Measurements from ENCODE around the gene HEXB. TPM values are rescaled to one million over a fixed set of nuclear protein-coding genes. Genes with fewer than 3 reads are reported as not detected.

HEXB gene
- total and polyA plus RNA-seq, 2 of the 13 experiments (the other 11 are each of a cell fraction or from before 2014, with no cell fraction given): 100 to 104 TPM

DNA sequence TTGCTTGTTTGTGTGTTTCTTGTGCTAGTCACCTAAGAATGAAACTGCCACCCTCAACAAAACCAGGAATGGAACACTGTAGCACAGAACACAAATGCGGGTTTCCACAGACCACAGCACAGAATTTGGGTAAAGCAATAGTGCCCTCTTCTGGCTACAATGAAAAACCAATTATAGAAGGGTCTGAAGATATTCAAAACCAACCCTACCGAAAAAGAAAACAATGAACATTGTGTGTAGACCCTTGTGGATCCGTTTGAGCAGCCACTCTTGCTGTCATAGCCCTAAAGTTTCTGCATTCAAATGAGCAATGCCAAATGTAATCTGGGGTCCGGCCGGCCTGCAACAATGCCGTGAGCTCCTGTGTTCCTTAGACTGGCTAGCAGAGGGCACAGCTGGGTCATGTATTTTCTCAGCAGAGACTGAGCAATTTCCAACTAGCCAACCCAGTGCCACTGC lies 36.2 kb upstream of the HEXB start (continued):
- peak; percentile 33 for TF ChIP-seq SAP130 (CRISPR knock-in tag; IDR thresholded peaks at IDR 0.05; ENCODE audit: low read depth)
- 0 out of 2 replicates have a peak, but pooled peaks have one; percentile 19 for TF ChIP-seq ISL2 (CRISPR knock-in tag; IDR thresholded peaks at IDR 0.05)
- TF ChIP-seq MAFK (conservative IDR thresholded peaks at IDR 0.05 in 1 of 2, IDR thresholded peaks at IDR 0.05 in 1 of 2; ENCODE audit: low read length in 2 of 2): peak; percentile 39 to 42
- TF ChIP-seq YEATS4 (CRISPR knock-in tag; IDR thresholded peaks at IDR 0.05; ENCODE audit: borderline replicate concordance): 0 out of 2 replicates have a peak, but pooled peaks have one; percentile 22
- TF ChIP-seq, protein P1, sequence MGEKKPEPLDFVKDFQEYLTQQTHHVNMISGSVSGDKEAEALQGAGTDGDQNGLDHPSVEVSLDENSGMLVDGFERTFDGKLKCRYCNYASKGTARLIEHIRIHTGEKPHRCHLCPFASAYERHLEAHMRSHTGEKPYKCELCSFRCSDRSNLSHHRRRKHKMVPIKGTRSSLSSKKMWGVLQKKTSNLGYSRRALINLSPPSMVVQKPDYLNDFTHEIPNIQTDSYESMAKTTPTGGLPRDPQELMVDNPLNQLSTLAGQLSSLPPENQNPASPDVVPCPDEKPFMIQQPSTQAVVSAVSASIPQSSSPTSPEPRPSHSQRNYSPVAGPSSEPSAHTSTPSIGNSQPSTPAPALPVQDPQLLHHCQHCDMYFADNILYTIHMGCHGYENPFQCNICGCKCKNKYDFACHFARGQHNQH (CRISPR knock-in tag; IDR thresholded peaks at IDR 0.05): 0 out of 2 replicates have a peak, but pooled peaks have one; percentile 30
- TF ChIP-seq TARDBP (CRISPR knock-in tag; IDR thresholded peaks at IDR 0.05): peak; percentile 38; the same call in 1 of the 2 replicates
- no peak for TF ChIP-seq RFX5 (IDR thresholded peaks at IDR 0.05; ENCODE audit: low read depth, low read length)
- TF ChIP-seq MIXL1 (CRISPR knock-in tag; IDR thresholded peaks at IDR 0.05): peak; percentile 93
- TF ChIP-seq ZNF205 (CRISPR knock-in tag; IDR thresholded peaks at IDR 0.05): 0 out of 2 replicates have a peak, but pooled peaks have one; percentile 26
- TF ChIP-seq MAFF (IDR thresholded peaks at IDR 0.05; ENCODE audit: low read depth, low read length): peak; percentile 54
- no peak for TF ChIP-seq KLF13 (CRISPR knock-in tag; IDR thresholded peaks at IDR 0.05)
- TF ChIP-seq, protein P2, sequence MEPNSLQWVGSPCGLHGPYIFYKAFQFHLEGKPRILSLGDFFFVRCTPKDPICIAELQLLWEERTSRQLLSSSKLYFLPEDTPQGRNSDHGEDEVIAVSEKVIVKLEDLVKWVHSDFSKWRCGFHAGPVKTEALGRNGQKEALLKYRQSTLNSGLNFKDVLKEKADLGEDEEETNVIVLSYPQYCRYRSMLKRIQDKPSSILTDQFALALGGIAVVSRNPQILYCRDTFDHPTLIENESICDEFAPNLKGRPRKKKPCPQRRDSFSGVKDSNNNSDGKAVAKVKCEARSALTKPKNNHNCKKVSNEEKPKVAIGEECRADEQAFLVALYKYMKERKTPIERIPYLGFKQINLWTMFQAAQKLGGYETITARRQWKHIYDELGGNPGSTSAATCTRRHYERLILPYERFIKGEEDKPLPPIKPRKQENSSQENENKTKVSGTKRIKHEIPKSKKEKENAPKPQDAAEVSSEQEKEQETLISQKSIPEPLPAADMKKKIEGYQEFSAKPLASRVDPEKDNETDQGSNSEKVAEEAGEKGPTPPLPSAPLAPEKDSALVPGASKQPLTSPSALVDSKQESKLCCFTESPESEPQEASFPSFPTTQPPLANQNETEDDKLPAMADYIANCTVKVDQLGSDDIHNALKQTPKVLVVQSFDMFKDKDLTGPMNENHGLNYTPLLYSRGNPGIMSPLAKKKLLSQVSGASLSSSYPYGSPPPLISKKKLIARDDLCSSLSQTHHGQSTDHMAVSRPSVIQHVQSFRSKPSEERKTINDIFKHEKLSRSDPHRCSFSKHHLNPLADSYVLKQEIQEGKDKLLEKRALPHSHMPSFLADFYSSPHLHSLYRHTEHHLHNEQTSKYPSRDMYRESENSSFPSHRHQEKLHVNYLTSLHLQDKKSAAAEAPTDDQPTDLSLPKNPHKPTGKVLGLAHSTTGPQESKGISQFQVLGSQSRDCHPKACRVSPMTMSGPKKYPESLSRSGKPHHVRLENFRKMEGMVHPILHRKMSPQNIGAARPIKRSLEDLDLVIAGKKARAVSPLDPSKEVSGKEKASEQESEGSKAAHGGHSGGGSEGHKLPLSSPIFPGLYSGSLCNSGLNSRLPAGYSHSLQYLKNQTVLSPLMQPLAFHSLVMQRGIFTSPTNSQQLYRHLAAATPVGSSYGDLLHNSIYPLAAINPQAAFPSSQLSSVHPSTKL (CRISPR knock-in tag; IDR thresholded peaks at IDR 0.05): 0 out of 2 replicates have a peak, but pooled peaks have one; percentile 19
- TF ChIP-seq, protein P3, sequence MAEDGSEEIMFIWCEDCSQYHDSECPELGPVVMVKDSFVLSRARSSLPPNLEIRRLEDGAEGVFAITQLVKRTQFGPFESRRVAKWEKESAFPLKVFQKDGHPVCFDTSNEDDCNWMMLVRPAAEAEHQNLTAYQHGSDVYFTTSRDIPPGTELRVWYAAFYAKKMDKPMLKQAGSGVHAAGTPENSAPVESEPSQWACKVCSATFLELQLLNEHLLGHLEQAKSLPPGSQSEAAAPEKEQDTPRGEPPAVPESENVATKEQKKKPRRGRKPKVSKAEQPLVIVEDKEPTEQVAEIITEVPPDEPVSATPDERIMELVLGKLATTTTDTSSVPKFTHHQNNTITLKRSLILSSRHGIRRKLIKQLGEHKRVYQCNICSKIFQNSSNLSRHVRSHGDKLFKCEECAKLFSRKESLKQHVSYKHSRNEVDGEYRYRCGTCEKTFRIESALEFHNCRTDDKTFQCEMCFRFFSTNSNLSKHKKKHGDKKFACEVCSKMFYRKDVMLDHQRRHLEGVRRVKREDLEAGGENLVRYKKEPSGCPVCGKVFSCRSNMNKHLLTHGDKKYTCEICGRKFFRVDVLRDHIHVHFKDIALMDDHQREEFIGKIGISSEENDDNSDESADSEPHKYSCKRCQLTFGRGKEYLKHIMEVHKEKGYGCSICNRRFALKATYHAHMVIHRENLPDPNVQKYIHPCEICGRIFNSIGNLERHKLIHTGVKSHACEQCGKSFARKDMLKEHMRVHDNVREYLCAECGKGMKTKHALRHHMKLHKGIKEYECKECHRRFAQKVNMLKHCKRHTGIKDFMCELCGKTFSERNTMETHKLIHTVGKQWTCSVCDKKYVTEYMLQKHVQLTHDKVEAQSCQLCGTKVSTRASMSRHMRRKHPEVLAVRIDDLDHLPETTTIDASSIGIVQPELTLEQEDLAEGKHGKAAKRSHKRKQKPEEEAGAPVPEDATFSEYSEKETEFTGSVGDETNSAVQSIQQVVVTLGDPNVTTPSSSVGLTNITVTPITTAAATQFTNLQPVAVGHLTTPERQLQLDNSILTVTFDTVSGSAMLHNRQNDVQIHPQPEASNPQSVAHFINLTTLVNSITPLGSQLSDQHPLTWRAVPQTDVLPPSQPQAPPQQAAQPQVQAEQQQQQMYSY (CRISPR knock-in tag; IDR thresholded peaks at IDR 0.05): peak; percentile 84
- peak; percentile 21 for TF ChIP-seq TEAD3 (CRISPR knock-in tag; optimal IDR thresholded peaks at IDR 0.05; ENCODE audit: borderline replicate concordance)
- TF ChIP-seq STAG1 (CRISPR knock-in tag; IDR thresholded peaks at IDR 0.05): peak; percentile 98

All from HepG2 (cell line).